Measurements from ENCODE around the gene DNAH12.
A peak's percentile ranks its signal among the peaks of the same experiment; 100 is the strongest.

The DNAH12 gene

DNA sequence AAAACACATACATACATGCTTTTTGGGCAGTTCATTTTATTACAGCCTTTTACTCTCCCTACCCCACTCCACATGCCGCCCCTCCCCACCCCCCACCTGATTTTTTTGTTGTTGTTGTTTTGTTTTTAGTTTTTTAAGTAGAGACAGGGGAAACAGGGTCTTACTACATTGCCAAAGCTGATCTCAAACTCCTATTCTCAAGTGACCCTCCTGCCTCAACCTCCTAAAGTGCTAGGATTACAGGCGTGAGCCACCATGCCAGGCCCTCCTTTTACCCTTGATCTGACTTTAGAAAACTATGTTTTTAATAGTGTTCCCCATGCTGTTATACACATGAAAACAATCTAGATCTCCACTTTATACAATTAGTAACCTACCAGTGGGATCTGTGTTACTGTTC is 26.7 kb upstream of the DNAH12 start:
- Histone ChIP-seq H3K27me3 (ENCODE audit: control insufficient read depth in 1 of 2, insufficient read depth in 2 of 2, low read length in 2 of 2) (no peaks in the 10 kb centered on the region), H3K36me3 (ENCODE audit: control insufficient read depth in 2 of 2, insufficient read depth in 2 of 2, low read length in 2 of 2) (peaks cover 12 to 19% of the 10 kb centered on the region in 2 donors), H3K4me3 (ENCODE audit: low read length in 2 of 2) (no peak overlapping the region), H3K9ac (ENCODE audit: low read length in 2 of 2) (no peak overlapping the region), H3K27ac (ENCODE audit: low read length) (no peak overlapping the region), H3K9me3 (ENCODE audit: control insufficient read depth in 2 of 2, low read length in 2 of 2) (no peaks in the 10 kb centered on the region), H3K4me1 (ENCODE audit: control insufficient read depth, insufficient read depth, low read length) (no peaks in the 10 kb centered on the region)

DNA sequence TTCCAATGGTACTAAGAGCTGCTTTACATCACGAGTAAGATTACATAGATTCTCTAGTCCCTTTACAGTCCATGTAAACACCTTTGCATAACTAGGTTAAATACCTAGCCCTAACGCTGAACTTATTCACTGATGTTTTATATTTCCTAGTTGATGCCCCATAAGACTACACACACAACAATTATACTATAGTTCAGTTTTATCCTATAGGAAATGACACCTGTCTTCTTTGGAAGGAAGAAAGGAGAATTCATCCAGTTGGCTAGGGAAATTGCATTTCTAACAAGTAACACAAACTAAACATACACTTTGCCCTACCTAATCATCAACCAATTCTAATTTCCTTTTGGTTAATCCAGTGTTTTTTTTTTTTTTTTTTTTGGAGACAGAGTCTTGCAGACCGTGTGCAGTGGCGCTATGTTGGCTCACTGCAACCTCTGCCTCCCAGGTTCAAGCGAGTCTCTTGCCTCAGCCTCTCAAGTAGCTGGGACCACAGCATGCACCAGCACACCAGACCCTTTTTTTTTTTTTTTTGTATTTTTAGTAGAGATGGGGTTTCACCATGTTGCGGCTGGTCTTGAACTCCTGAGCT is 25.8 kb upstream of the DNAH12 start:
- no peaks in the 10 kb centered on the region for H3K27me3 ChIP-seq (ENCODE audit: control insufficient read depth in 1 of 2, insufficient read depth in 2 of 2, low read length in 2 of 2)
- no peaks in the 10 kb centered on the region for H3K9me3 ChIP-seq (ENCODE audit: control insufficient read depth in 2 of 2, low read length in 2 of 2)
- peaks cover 12 to 14% of the 10 kb centered on the region in 2 donors for H3K36me3 ChIP-seq (ENCODE audit: control insufficient read depth in 2 of 2, insufficient read depth in 2 of 2, low read length in 2 of 2)
- no peaks in the 10 kb centered on the region for H3K4me1 ChIP-seq (ENCODE audit: control insufficient read depth, insufficient read depth, low read length)
- H3K9ac ChIP-seq (ENCODE audit: low read length in 2 of 2): no peak overlapping the region
- H3K4me3 ChIP-seq (ENCODE audit: low read length in 2 of 2): no peak overlapping the region
- no peak overlapping the region for H3K27ac ChIP-seq (ENCODE audit: low read length)

DNA sequence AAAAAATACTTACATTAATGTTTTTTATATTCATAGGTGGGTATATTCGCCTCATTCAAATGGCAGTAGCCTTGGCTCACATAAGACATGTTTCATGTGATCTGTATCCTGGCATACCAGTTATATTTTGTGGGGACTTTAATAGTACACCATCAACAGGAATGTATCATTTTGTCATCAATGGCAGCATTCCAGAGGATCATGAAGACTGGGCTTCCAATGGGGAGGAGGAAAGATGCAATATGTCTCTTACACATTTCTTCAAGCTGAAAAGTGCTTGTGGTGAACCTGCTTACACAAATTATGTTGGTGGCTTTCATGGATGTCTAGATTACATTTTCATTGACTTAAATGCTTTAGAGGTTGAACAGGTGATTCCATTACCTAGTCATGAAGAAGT is 15.4 kb upstream of the DNAH12 start:
- Histone ChIP-seq H3K9me3 (ENCODE audit: control insufficient read depth in 2 of 2, low read length in 2 of 2) (no peaks in the 10 kb centered on the region), H3K27me3 (ENCODE audit: control insufficient read depth in 1 of 2, insufficient read depth in 2 of 2, low read length in 2 of 2) (no peaks in the 10 kb centered on the region), H3K36me3 (ENCODE audit: control insufficient read depth in 2 of 2, insufficient read depth in 2 of 2, low read length in 2 of 2) (peaks cover 0 to 22% of the 10 kb centered on the region in 2 donors), H3K4me3 (ENCODE audit: low read length in 2 of 2) (no peak overlapping the region), H3K27ac (ENCODE audit: low read length) (no peak overlapping the region), H3K9ac (ENCODE audit: low read length in 2 of 2) (no peak overlapping the region), H3K4me1 (ENCODE audit: control insufficient read depth, insufficient read depth, low read length) (peaks cover 20% of the 10 kb centered on the region)

DNA sequence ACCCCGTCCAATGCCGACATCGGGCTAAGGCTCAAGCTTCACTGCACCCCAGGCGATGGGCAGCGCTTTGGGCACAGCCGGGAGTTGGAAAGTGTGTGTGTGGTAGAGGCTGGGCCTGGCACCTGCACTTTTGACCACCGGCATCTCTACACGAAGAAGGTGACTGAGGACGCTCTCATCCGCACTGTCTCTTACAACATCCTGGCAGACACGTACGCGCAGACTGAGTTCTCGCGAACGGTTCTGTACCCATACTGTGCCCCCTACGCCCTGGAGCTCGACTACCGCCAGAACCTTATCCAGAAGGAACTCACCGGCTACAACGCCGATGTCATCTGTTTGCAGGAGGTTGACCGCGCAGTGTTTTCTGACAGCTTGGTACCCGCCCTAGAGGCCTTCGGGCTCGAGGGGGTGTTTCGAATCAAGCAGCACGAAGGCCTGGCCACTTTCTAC is 13.0 kb upstream of the DNAH12 start:
- Histone ChIP-seq H3K4me3 (ENCODE audit: low read length in 2 of 2) (peak overlapping the region; percentile 100), H3K27me3 (ENCODE audit: control insufficient read depth in 1 of 2, insufficient read depth in 2 of 2, low read length in 2 of 2) (no peaks in the 10 kb centered on the region), H3K4me1 (ENCODE audit: control insufficient read depth, insufficient read depth, low read length) (peaks cover 20% of the 10 kb centered on the region), H3K9me3 (ENCODE audit: control insufficient read depth in 2 of 2, low read length in 2 of 2) (no peaks in the 10 kb centered on the region), H3K9ac (ENCODE audit: low read length in 2 of 2) (peak overlapping the region; percentile 95 to 97), H3K36me3 (ENCODE audit: control insufficient read depth in 2 of 2, insufficient read depth in 2 of 2, low read length in 2 of 2) (peaks cover 0 to 22% of the 10 kb centered on the region in 2 donors), H3K27ac (ENCODE audit: low read length) (peak overlapping the region; percentile 88)

DNA sequence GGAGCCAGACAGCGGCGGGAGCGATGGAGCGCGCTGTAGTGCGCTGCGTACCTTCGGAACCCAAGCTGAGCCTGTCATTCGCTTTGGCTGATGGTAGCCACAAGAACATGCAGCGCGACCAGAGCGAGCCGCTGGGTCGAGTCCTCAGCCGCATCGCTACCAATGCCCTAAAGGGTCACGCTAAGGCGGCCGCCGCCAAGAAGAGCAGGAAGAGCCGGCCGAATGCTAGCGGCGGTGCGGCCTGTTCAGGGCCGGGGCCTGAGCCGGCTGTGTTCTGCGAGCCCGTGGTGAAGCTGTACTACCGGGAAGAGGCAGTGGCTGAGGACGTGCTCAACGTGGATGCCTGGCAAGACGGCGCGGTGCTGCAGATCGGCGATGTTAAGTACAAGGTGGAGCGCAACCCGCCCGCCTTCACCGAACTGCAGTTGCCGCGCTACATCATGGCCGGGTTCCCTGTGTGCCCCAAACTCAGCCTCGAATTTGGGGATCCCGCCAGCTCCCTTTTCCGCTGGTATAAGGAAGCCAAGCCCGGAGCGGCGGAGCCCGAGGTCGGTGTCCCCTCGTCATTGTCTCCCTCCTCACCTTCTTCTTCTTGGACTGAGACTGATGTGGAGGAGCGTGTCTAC is 12.4 kb upstream of the DNAH12 start:
- H3K9ac ChIP-seq (ENCODE audit: low read length in 2 of 2): peak overlapping the region; percentile 95 to 97
- peaks cover 20% of the 10 kb centered on the region for H3K4me1 ChIP-seq (ENCODE audit: control insufficient read depth, insufficient read depth, low read length)
- peak overlapping the region; percentile 88 for H3K27ac ChIP-seq (ENCODE audit: low read length)
- no peaks in the 10 kb centered on the region for H3K9me3 ChIP-seq (ENCODE audit: control insufficient read depth in 2 of 2, low read length in 2 of 2)
- H3K4me3 ChIP-seq (ENCODE audit: low read length in 2 of 2): peak overlapping the region; percentile 100
- H3K36me3 ChIP-seq (ENCODE audit: control insufficient read depth in 2 of 2, insufficient read depth in 2 of 2, low read length in 2 of 2): peaks cover 0 to 20% of the 10 kb centered on the region in 2 donors
- H3K27me3 ChIP-seq (ENCODE audit: control insufficient read depth in 1 of 2, insufficient read depth in 2 of 2, low read length in 2 of 2): no peaks in the 10 kb centered on the region

DNA sequence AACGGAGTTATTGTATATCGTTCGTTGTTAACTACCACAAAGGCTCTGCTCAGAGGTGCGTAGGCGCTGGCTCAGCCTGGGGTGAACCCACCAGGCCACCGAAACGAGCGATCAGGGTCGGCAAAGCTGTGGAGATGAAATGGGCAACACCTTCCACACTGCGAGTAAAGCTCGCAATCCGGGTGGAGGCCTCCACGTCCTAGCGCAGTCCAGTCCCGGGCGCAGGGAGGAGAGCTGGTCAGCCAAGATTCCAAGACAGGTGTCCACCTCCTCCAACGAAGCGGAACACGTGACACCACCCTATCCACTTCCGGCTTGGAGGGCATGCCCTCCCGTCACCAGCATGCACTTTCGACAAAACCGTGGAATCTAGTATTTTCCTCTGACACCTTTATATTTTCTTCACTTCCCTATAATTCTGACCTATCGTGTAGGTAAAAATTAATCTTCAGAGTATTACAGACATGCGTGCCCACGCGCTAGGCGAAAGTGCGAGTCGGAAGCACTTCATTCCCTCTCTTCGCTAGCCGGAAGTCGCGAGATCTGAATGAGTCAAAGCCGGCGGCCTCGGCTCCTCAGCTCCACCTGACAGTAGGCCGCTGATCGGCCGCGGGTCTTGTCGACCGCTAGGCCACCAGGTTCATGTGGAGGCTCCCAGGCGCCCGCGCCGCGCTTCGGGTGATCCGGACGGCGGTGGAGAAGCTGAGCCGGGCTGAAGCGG is 11.8 kb upstream of the DNAH12 start, which contains the start of gene PDE12:
PDE12 (plus strand) TSS at position 537 of the 721 bp plus-strand sequence; CDS start at position 643, 106 bp downstream.
- peaks cover 20% of the 10 kb centered on the region for H3K4me1 ChIP-seq (ENCODE audit: control insufficient read depth, insufficient read depth, low read length)
- peak within 1 kb of the TSS; percentile 88 for H3K27ac ChIP-seq (ENCODE audit: low read length)
- no peaks in the 10 kb centered on the region for H3K9me3 ChIP-seq (ENCODE audit: control insufficient read depth in 2 of 2, low read length in 2 of 2)

DNA sequence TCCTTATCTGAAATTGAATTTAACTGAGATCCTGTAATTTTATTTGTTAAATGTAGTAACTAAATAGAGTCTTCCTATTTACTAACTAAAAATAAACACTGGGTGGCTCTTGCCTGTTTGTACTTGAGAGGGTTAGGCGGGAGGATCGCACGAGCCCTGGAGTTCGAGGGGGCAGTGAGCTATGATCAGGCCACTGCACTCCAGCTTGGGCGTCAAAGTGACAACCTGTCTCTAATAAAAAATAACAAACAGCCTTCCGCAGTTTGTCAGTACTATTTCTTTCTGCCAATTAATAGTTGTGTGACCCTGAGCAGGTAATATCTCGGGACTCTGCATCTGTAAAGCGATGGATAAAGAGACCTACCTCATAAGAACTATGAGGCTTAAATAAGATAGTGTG is 11.2 kb upstream of the DNAH12 start:
- H3K9ac ChIP-seq (ENCODE audit: low read length in 2 of 2): peak overlapping the region; percentile 95 to 97
- H3K27me3 ChIP-seq (ENCODE audit: control insufficient read depth in 1 of 2, insufficient read depth in 2 of 2, low read length in 2 of 2): no peaks in the 10 kb centered on the region
- H3K4me3 ChIP-seq (ENCODE audit: low read length in 2 of 2): peak overlapping the region; percentile 100
- H3K27ac ChIP-seq (ENCODE audit: low read length): peak overlapping the region; percentile 88
- H3K9me3 ChIP-seq (ENCODE audit: control insufficient read depth in 2 of 2, low read length in 2 of 2): no peaks in the 10 kb centered on the region
- peaks cover 20% of the 10 kb centered on the region for H3K4me1 ChIP-seq (ENCODE audit: control insufficient read depth, insufficient read depth, low read length)
- H3K36me3 ChIP-seq (ENCODE audit: control insufficient read depth in 2 of 2, insufficient read depth in 2 of 2, low read length in 2 of 2): peaks cover 0 to 17% of the 10 kb centered on the region in 2 donors

More for the DNA sequence above, 11.8 kb upstream of the DNAH12 start, which contains the start of gene PDE12:
- Histone ChIP-seq H3K27me3 (ENCODE audit: control insufficient read depth in 1 of 2, insufficient read depth in 2 of 2, low read length in 2 of 2) (no peaks in the 10 kb centered on the region), H3K4me3 (ENCODE audit: low read length in 2 of 2) (peak within 1 kb of the TSS; percentile 100), H3K36me3 (ENCODE audit: control insufficient read depth in 2 of 2, insufficient read depth in 2 of 2, low read length in 2 of 2) (peaks cover 0 to 17% of the 10 kb centered on the region in 2 donors), H3K9ac (ENCODE audit: low read length in 2 of 2) (peak within 1 kb of the TSS; percentile 95 to 97)

DNA sequence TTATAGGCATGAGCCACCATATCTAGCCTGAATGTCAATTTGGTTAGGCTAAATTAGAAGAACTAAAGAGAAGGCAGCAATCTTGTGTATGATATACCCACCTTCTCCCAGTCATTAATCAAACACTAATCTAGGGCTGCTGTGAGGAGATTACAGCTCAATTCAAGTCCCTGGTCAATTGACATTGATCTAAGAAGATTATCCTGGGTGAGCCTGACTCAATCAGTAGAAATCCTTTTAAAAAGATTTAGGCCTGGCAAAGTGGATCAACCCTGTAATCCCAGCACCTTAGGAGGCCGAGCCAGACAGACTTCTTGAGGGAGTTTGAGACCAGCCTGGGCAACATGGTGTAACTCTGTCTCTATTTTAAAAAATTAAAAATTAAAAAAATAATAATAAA is 2.5 kb upstream of the DNAH12 start:
- H3K36me3 ChIP-seq (ENCODE audit: control insufficient read depth in 2 of 2, insufficient read depth in 2 of 2, low read length in 2 of 2): no peaks in the 10 kb centered on the region
- peaks cover 0 to 5% of the 10 kb centered on the region in 2 donors for H3K27me3 ChIP-seq (ENCODE audit: control insufficient read depth in 1 of 2, insufficient read depth in 2 of 2, low read length in 2 of 2)
- H3K4me1 ChIP-seq (ENCODE audit: control insufficient read depth, insufficient read depth, low read length): no peaks in the 10 kb centered on the region
- H3K9me3 ChIP-seq (ENCODE audit: control insufficient read depth in 2 of 2, low read length in 2 of 2): no peaks in the 10 kb centered on the region
- H3K27ac ChIP-seq (ENCODE audit: low read length): no peak overlapping the region
- no peak overlapping the region for H3K9ac ChIP-seq (ENCODE audit: low read length in 2 of 2)
- H3K4me3 ChIP-seq (ENCODE audit: low read length in 2 of 2): no peak overlapping the region

DNA sequence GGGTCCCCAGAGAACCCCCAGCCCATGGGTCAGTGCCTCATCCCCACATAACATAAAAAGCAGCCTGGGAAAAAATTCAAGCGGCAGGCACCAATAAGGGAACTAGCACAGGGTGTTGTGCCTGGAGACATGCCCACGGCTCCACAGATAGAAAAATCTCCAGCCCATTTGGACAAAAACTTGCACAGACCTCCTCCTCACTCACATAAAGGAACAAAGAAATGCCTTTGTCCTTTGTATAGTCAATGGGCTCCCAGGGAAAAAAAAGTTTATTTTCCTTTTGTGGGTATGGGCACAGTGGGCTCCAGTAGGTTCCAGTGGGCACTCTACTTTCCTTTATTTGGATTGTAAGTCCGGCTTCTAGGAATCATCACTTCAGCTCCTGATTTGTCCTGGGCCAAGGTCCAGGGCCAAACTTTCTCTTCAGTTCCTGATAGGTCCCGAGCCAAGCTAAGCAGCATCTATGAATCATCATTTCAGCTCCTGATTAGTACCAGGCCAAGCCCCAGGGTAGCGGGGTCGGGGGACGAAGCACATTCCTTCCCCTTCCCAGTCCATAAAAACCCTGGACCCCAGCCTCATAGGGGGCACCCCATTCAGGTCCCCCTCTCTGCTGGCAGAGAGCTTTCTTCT is 1.6 kb upstream of the DNAH12 start:
- H3K4me3 ChIP-seq (ENCODE audit: low read length in 2 of 2): no peak overlapping the region
- H3K9me3 ChIP-seq (ENCODE audit: control insufficient read depth in 2 of 2, low read length in 2 of 2): no peaks in the 10 kb centered on the region
- H3K4me1 ChIP-seq (ENCODE audit: control insufficient read depth, insufficient read depth, low read length): no peaks in the 10 kb centered on the region
- peaks cover 0 to 5% of the 10 kb centered on the region in 2 donors for H3K27me3 ChIP-seq (ENCODE audit: control insufficient read depth in 1 of 2, insufficient read depth in 2 of 2, low read length in 2 of 2)
- H3K27ac ChIP-seq (ENCODE audit: low read length): no peak overlapping the region
- H3K36me3 ChIP-seq (ENCODE audit: control insufficient read depth in 2 of 2, insufficient read depth in 2 of 2, low read length in 2 of 2): no peaks in the 10 kb centered on the region
- no peak overlapping the region for H3K9ac ChIP-seq (ENCODE audit: low read length in 2 of 2)

DNA sequence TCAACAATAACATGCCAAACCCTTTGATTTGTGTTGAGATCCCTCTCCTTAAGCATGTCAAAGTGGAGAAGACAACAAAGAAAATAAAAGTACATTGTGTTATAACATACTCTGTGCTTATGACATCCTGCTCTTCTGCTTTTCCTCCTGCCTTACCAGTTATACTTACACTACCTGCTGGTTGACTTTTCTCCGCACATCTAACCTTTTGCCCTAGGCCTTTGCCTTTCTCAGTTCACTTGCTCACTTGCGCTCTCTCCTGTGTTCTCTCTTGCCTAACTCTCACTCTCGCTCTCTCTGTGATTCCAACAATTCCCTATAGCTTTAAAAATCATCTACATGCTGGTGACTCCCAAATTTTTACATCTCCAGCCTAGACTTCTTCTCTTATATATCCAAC is 5.7 kb downstream of the DNAH12 start:
- H3K4me3 ChIP-seq (ENCODE audit: low read length in 2 of 2): no peak overlapping the region
- H3K9me3 ChIP-seq (ENCODE audit: control insufficient read depth in 2 of 2, low read length in 2 of 2): no peaks in the 10 kb centered on the region
- no peaks in the 10 kb centered on the region for H3K36me3 ChIP-seq (ENCODE audit: control insufficient read depth in 2 of 2, insufficient read depth in 2 of 2, low read length in 2 of 2)
- no peak overlapping the region for H3K9ac ChIP-seq (ENCODE audit: low read length in 2 of 2)
- H3K4me1 ChIP-seq (ENCODE audit: control insufficient read depth, insufficient read depth, low read length): no peaks in the 10 kb centered on the region
- H3K27me3 ChIP-seq (ENCODE audit: control insufficient read depth in 1 of 2, insufficient read depth in 2 of 2, low read length in 2 of 2): no peaks in the 10 kb centered on the region
- H3K27ac ChIP-seq (ENCODE audit: low read length): no peak overlapping the region

All from stomach smooth muscle (tissue), 2 donors.